ENCODE data around the gene MPP2.

- TF ChIP-seq POLR2A (IDR thresholded peaks at IDR 0.05; ENCODE audit: low read length), result no peak
- no peak for TF ChIP-seq GATA1 (IDR thresholded peaks at IDR 0.05; ENCODE audit: low read depth, low read length)
Measured at GRCh38 chr17:43877031-43877430, 30.3 kb downstream of the MPP2 start.
